A172 (cell line): ENCODE data around the gene ZNF439. TPM values are rescaled to one million over a fixed set of nuclear protein-coding genes. Genes with fewer than 3 reads are reported as not detected.
A peak's percentile ranks its signal among the peaks of the same experiment; 100 is the strongest.
"Not testable (repeated sequence)": the region's sequence is repeated elsewhere in the genome, so short reads cannot be mapped to it uniquely, and the experiment has no call there.

ENCODE experiments used
- DNase-seq: peaks from one replicate; pipeline ENCODE4 v3.0.0-alpha.2; 2015; ENCODE audit warnings: low spot score
- total RNA-seq: library from RNA; depleted of rRNA; stranded (reverse); fragments of >200 nt; shearing (Covaris generic); gene quantifications from 2 replicates; pipeline ENCODE4 v1.2.3, GENCODE V29; 2014; rRNA removed

ZNF439 gene
- 0.14 TPM in 1 of 2 replicates, not detected in the other for total RNA-seq

- DNase-seq: no peak
Observed at GRCh38 chr19:11848594-11849469, at the start of gene ZNF439. TSS of gene ZNF439 (plus strand) at chr19:11848726. CDS start at chr19:11848868, 142 bp downstream.

DNA sequence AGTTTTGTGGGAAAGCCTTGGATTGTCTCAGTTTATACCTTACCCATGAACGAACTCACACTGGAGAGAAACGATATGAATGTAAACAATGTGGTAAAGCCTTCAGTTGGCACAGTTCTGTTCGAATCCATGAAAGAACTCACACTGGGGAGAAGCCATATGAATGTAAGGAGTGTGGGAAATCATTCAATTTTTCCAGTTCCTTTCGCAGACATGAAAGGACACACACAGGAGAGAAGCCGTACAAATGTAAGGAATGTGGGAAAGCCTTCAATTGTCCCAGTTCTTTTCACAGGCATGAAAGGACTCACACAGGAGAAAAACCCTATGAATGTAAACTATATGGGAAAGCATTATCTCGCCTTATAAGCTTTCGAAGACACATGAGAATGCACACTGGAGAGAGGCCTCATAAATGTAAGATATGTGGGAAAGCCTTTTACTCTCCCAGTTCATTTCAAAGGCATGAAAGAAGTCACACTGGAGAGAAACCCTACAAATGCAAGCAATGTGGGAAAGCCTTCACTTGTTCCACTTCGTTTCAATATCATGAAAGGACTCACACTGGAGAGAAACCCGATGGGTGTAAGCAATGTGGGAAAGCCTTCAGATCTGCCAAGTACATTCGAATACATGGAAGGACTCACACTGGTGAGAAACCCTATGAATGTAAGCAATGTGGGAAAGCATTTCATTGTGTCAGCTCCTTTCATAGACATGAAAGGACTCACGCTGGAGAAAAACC lies 42.0 kb upstream of the ZNF439 start:
- DNase-seq: no peak

- DNase-seq: no peak
Observed at GRCh38 chr19:11807099-11807380, 41.5 kb upstream of the ZNF439 start.

DNA sequence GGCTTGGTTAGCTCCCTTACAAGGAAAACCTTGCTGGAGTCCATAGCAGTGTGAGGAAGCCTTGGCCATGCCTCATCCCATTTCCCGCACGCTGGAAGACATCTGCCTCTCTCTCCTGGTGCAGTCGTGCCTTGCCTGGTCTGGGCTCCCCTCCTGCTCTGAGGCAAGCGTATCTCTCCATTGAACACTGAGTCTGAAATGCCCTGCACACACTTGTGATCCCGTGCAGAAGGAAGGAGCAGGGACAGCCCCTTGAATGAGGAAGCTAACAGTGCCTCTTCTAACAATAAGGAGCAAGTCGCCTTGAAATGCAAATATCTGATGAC lies 34.9 kb upstream of the ZNF439 start:
- no peak for DNase-seq

DNA sequence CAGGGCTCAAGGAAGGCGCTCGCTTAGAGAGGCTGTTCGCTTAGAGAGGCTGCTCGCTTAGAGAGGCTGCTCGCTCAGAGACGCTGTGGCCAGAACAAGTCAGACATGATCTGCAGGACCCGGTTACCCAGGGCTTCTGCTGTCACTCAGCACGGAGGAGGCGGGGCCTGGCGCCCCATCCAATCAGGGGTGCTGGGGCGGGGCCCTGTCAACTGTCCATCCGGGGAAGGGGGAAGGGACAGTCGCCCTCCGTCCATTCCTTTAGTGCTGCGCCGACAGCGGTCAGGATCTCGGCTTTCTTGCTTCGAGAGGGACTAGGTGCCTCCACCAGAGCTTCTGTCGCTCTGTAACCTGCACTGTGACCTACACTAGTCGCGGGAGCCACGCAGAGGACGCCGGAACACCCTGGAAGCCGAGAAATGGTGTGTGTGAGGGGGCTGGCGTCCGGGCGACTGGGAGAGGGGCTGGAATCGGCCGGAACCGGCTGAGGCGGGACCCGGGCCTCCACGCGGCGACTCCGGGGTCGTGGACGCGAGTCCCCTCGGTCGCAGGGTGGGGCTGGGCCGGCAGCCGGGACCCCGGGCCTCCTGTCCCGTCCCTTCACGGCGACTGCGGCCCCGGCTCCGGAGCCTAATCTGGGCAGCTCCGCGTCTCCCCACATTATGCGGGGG lies 34.4 kb upstream of the ZNF439 start, which contains the start of gene ZNF440:
ZNF440 (plus strand) TSS at position 245 of the 671 bp plus-strand sequence; CDS start at position 420, 175 bp downstream.
- DNase-seq: peak; percentile 95

- no peak for DNase-seq
Observed at GRCh38 chr19:11814700-11815035, 33.9 kb upstream of the ZNF439 start.

DNA sequence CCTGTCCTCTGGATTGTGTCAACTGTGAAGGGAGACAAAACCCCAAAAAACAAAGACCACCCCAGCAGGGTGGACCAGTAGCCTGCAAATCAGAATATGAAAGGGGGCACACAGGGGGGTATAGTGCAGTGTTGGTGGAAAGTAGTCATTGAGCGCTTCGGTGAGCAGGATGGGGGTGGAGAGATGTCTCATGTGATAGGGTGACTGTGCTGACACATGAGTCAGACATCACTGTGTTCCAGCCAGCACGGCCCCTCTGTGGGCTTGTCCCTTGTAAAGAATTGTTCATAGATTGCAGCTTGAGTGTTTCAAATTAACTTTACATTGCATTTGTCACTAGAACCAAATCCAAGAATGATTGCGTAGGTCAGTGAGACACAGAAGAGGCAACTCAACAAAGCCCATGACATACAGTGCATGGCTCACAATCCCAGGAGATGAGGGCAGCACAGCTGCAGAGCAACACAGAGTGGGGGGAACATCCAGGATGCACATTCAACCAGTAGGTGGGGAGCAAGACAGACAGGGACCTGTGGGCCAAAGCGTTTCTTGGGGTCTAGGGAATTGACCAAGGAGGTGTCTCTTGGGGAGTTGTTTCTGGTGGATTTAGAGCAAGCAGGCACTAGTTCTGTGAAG lies 26.9 kb upstream of the ZNF439 start:
- peak; percentile 71 for DNase-seq

DNA sequence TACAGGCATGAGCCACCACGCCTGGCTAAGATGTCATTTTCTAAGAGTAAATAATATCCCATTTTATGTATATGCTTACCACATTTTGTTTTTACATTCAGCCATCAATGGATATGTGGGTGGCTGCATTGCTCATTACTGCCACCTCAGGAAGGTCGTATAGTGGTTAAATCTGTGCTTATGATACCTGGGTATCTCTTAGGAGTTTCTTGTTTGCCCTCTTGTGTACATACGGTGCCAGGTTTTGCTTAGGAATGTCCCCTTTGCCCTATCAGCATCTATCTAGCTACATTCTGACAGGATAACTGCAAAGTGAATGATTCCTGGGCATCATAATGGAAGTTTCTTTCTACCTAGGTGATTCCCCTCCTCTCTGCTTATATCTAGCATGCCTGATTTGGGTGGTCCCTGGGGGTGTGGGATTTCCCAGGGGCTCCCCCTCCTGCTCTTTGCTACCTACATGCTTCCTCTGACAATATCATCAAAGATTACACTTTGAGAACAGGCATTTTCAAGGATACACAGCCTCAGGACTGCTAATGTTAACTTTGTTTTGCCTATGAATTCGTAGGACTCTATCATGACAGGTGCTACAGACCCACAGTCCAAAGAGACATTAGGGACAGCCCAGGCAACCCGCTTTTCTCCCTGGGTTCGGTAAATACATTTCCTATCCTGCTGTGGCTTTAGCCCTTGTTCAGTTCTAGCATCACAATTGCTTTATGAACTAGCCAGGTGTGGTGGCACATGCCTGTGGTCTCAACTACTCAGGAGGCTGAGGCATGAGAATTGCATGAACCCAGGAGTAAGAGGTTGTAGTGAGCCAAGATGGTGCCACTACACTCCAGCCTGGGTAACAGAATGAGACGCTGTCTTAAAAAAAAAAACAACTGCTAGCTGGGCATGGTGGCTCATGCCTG lies 19.3 kb upstream of the ZNF439 start:
- not testable (repeated sequence) for DNase-seq

DNA sequence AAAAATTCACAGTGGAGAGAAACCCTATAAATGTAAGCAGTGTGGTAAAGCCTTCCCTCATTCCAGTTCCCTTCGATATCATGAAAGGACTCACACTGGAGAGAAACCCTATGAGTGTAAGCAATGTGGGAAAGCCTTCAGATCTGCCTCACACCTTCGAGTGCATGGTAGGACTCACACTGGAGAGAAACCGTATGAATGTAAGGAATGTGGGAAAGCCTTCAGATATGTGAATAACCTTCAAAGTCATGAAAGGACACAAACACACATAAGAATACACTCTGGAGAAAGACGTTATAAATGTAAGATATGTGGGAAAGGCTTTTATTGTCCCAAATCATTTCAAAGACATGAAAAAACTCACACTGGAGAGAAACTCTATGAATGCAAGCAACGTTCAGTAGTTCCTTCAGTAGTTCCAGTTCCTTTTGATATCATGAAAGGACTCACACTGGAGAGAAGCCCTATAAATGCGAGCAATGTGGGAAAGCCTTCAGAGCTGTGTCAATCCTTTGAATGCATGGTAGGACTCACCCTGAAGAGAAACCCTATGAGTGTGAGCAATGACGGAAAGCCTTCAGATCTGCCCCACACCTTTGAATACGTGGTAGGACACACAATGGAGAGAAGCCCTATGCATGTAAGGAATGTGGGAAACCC lies 16.1 kb upstream of the ZNF439 start:
- no peak for DNase-seq

GRCh38 chr19:11833541-11833940 lies 15.0 kb upstream of the ZNF439 start:
- no peak for DNase-seq

DNA sequence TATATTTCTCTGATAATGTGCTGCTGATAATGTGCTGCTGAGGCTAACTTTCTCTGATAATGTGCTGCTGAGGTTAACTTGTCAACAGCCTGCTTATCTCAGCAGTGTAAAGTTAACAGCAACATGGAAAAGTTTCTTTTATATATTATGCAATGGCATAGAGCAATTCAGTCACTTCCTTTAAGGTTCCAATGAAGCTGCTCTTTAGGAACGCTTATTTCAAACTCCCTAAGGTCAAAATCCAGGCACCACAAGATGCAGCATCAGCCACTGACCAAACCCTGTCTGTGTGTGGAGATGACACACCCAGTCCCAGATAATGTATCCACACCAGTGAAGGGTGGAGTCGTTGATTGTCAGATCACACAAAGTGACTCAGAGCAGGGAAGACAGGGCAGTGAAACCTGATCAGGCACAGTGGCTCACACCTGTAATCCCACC lies 12.9 kb upstream of the ZNF439 start:
- not testable (repeated sequence) for DNase-seq

- no peak for DNase-seq
Observed at GRCh38 chr19:11843722-11844121, 4.8 kb upstream of the ZNF439 start.

DNA sequence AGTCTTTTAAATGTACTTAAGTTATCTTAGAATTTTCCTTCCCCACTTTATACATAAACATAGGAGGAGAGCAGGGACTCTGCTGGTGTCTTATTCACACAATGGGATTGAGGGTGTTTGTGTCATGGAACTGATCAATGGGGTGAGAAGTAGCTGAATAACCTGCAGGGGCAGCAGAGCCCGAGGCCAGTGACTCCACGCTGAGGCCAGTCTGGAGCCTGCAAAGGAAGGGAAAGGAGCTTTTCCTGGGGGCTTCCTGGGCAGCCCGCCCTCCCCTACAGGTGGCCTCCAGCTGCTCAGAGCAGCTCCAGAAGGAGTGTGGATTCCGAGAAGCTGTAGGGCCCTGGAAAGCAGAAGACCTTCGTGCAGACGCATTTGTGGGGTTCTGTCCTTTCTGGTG lies 911 bp upstream of the ZNF439 start:
- DNase-seq: not testable (repeated sequence)

DNA sequence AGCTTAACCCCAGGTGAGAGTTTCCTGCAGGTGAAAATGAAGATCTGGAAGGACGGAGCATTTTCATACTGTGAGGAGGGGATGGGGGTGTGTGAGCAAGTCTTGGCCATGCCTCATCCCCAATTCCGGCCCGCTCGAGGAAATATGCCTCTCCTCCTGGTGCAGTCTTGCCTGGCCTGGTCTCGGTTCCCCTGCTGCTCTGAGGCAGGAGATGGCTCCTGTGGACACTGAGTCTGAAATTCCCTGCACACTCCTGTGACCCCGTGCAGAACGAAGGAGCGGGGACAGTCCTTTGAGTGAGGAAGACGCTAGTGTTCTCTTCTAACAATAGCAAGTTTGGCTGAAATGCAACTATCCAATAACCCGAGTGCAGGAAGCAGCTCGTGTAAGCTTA lies 329 bp upstream of the ZNF439 start:
- DNase-seq: no peak

GRCh38 chr19:11850289-11850688 lies 1.8 kb downstream of the ZNF439 start:
- DNase-seq: not testable (repeated sequence)

DNA sequence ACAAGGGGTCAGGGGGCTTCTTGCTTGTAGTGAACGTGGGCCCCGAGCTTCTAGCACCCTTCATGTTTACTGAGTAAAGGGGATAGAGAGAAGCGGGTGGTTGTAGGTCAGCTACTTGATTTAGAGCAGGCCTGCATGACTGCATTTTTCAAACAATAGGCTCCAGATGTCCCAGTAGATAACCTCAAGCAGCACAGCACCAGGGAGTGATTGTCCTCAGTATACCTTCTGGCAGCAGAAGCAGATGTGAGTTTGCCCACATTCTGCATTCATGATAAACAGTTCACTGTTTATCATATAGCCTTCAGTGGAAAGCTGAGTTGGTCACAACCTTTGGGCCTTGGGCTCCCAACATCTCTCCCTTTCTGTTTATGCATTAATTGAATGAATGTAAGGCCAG lies 4.8 kb downstream of the ZNF439 start:
- DNase-seq: no peak

DNA sequence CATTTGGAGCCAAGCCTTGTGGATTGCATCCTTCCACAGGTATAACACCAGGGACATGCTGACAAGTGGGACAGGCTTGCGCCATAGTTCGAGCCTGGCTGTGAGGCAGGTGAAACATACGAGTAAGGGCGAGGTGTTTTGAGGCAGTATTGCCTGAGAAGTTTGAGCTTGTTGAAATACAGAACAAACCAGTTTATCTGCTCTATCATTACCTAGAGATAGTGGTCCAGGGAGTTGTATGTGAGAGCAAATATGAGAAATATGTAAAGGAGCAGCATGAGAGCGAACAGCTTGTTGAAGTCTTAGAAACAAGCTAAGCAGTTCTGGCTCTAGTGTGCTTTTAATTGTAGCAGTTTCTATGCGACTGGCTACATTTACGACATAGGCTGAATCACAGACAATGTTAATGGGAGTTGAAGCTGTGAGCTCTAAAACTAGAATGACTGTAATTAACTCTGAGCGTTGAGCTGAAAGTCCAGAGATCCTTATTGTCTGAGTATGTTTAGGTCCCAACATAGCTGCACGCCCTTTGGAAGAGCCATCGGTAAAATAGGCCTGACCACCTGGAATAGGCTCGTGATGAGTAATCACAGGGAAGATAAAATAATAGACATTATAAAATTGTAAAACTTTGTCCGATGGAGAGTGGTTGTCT lies 8.2 kb downstream of the ZNF439 start:
- DNase-seq: no peak

GRCh38 chr19:11860721-11861120 lies 12.2 kb downstream of the ZNF439 start:
- DNase-seq: no peak

GRCh38 chr19:11861301-11861700 lies 12.8 kb downstream of the ZNF439 start:
- no peak for DNase-seq

GRCh38 chr19:11867766-11868165 lies 19.2 kb downstream of the ZNF439 start:
- not testable (repeated sequence) for DNase-seq
